GM23248 (cell line): ENCODE measurements around the gene FER1L5. TPM values are rescaled to one million over a fixed set of nuclear protein-coding genes. Genes with fewer than 3 reads are reported as not detected.

Source experiments
- DNase-seq: peaks from one replicate; pipeline ENCODE4 v3.0.0-alpha.2; 2015
- H2AFZ ChIP-seq: fragments of 200-600 bp; sonication (generic); 2 replicates; pipeline ENCODE4 v1.6.1; 2016; ENCODE audit warnings: antibody characterized with exemption
- H3F3A ChIP-seq: fragments of 200-600 bp; sonication (generic); 2 replicates; pipeline ENCODE4 v1.6.1; 2016; ENCODE audit warnings: mild to moderate bottlenecking, antibody characterized with exemption, mixed run types; ENCODE audit not compliant: insufficient read depth
- H3K27ac ChIP-seq: fragments of 200-600 bp; sonication (generic); 2 replicates; pipeline ENCODE4 v1.5.1; 2016; ENCODE audit warnings: mild to moderate bottlenecking
- H3K27me3 ChIP-seq: fragments of 200-600 bp; sonication (generic); replicated peaks from 2 replicates; pipeline ENCODE4 v1.6.1; 2016; ENCODE audit warnings: mild to moderate bottlenecking; ENCODE audit not compliant: insufficient read depth
- H3K36me3 ChIP-seq: fragments of 200-600 bp; sonication (generic); 2 replicates; pipeline ENCODE4 v1.6.1; 2016; ENCODE audit warnings: low read depth, mild to moderate bottlenecking
- H3K4me1 ChIP-seq: fragments of 200-600 bp; sonication (generic); 2 replicates; pipeline ENCODE4 v1.6.1; 2016; ENCODE audit warnings: mild to moderate bottlenecking; ENCODE audit not compliant: insufficient read depth
- H3K4me2 ChIP-seq: fragments of 200-600 bp; sonication (generic); one replicate; pipeline ENCODE4 v1.6.1; 2016; ENCODE audit warnings: mild to moderate bottlenecking; ENCODE audit not compliant: unreplicated experiment
- H3K4me3 ChIP-seq: fragments of 200-600 bp; sonication (generic); 2 replicates; pipeline ENCODE4 v1.5.1; 2016; ENCODE audit warnings: mild to moderate bottlenecking
- H3K79me2 ChIP-seq: fragments of 200-600 bp; sonication (generic); 2 replicates; pipeline ENCODE4 v1.6.1; 2016; ENCODE audit warnings: mild to moderate bottlenecking; ENCODE audit not compliant: insufficient read depth
- H3K9ac ChIP-seq: fragments of 200-600 bp; sonication (generic); 2 replicates; pipeline ENCODE4 v1.6.1; 2016; ENCODE audit warnings: mild to moderate bottlenecking
- H3K9me2 ChIP-seq: fragments of 200-600 bp; sonication (generic); 2 replicates; pipeline ENCODE4 v1.6.1; 2016; ENCODE audit warnings: mixed run types, mild to moderate bottlenecking, moderate library complexity; ENCODE audit not compliant: insufficient read depth
- H3K9me3 ChIP-seq: fragments of 200-600 bp; sonication (generic); one replicate; pipeline ENCODE4 v1.6.1; 2017; ENCODE audit warnings: low read depth
- H4K20me1 ChIP-seq: fragments of 200-600 bp; sonication (generic); 2 replicates; pipeline ENCODE4 v1.6.0; 2016; ENCODE audit not compliant: insufficient read depth
- EZH2 ChIP-seq: fragments of 200-600 bp; sonication (generic); IDR thresholded peaks from 2 replicates; pipeline ENCODE4 v1.6.1; 2018; ENCODE audit warnings: antibody characterized with exemption, mild to moderate bottlenecking; ENCODE audit not compliant: insufficient read depth, poor library complexity, severe bottlenecking
- EZH2phosphoT487 ChIP-seq: fragments of 200-600 bp; sonication (generic); IDR thresholded peaks from 2 replicates; pipeline ENCODE4 v1.6.1; 2018; ENCODE audit warnings: antibody characterized with exemption, moderate library complexity, mild to moderate bottlenecking, low read depth; ENCODE audit not compliant: insufficient read depth
- WGBS, 2 experiments: methylation state at CpG; one replicate each; pipeline ENCODE4 v1.1.6; 2015 to 2017; ENCODE audit warnings: low lambda C conversion rate in 2 of 2, low coverage in 1 of 2; ENCODE audit errors: missing lambda C conversion rate in 2 of 2; 5-methylcytosine and 5-hydroxymethylcytosine counted together
- in situ Hi-C: fragments of 300-500 bp; cut with MboI; formaldehyde crosslinking; loops from 2 replicates; pipeline ENCODE4 v1.15.0; 2020
- polyA plus RNA-seq: library from polyadenylated mRNA; unstranded; fragments of >200 nt; fragmentation: Nextera tagmentation; extraction: Ambion mirVana; gene quantifications from 2 replicates; pipeline ENCODE4 v1.2.1, GENCODE V29; 2016
- total RNA-seq: library from RNA; depleted of rRNA; stranded (reverse); fragments of >200 nt; shearing (Covaris generic); gene quantifications from 2 replicates; pipeline ENCODE4 v1.2.3, GENCODE V29; 2014

The FER1L5 gene
- total and polyA plus RNA-seq, 2 experiments from 2014 or later, result under 0.01 to 0.08 TPM

DNA sequence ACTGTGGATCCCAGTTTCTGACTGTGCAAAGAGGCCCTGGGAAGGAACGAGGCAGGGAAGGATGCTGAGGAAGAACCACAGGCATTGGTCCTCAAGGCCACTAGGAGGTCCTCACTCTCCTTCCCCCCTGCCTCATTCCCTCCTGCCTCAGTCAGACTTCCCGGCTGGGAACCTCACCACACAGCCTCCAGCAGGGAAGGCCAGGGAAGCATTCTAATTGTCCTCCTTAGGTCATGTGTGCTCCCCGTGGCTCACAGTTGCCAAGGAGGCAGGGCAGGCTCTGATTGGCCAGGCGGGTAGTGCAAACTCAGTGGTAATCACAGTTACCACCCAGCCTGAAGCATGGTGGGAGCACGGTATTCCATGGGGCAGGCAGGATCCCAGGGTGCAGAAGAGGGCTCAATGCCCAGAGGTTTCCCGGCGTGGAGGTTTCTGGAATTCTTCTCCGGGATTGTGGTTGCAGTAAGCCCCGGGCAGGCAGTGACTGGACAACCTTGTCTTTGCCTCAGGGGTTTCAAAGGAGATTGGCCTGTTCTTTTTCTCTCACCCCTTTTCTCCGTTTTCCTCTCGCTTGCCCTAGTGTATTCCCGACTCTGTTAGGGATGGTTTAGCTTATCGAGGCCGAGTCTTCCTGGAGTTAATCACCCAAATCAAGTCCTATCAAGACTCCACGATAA lies 27.1 kb downstream of the FER1L5 start:
- H3K4me2 ChIP-seq, result no peak overlapping the region
- no peak overlapping the region for H3K4me3 ChIP-seq
- no peaks in the 10 kb centered on the region for H3K79me2 ChIP-seq
- WGBS, 2 experiments, result 68 to 71% methylated on average over 15 of the region's 15 CpGs
- in situ Hi-C loops, result no loop called here
- no peak for TF ChIP-seq EZH2phosphoT487
- no peaks in the 10 kb centered on the region for H3K27me3 ChIP-seq
- no peaks in the 10 kb centered on the region for H3K9me3 ChIP-seq
- peaks cover 11% of the 10 kb centered on the region; the same call in 1 of the 2 replicates for H3K4me1 ChIP-seq
- DNase-seq, result no peak
- H3F3A ChIP-seq, result peaks cover 11% of the 10 kb centered on the region
- no peaks in the 10 kb centered on the region for H3K9me2 ChIP-seq
- no peak overlapping the region for H3K9ac ChIP-seq
- no peak overlapping the region for H3K27ac ChIP-seq
- H3K36me3 ChIP-seq, result no peaks in the 10 kb centered on the region
- no peak overlapping the region for H2AFZ ChIP-seq
- H4K20me1 ChIP-seq, result no peaks in the 10 kb centered on the region

DNA sequence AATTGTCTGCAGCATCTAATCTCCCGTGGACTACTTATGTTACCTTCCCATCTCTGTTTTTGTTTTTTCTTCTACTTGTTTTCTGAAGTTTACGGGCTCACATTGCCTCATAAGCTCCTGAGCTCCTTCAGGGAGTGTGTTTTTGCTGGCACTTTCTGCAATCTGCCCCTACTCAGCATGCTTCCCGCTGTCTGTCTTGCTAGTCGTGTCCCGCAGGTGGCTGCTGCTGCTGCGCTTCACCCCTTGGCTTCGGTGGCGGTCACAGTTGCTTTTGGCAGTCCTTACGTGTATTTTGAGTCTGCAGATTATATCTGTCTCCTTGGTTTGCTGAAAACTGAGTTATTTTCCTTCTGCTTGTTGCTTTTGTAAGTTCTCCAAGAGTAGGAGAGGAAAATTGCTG lies 37.3 kb downstream of the FER1L5 start:
- Histone ChIP-seq H4K20me1 (no peaks in the 10 kb centered on the region), H3K9me3 (no peaks in the 10 kb centered on the region), H3K9me2 (no peaks in the 10 kb centered on the region), H3K27me3 (no peaks in the 10 kb centered on the region), H3K4me3 (no peak overlapping the region), H3F3A (no peaks in the 10 kb centered on the region), H3K27ac (no peak overlapping the region), H3K4me2 (no peak overlapping the region), H2AFZ (no peak overlapping the region), H3K9ac (no peak overlapping the region), H3K4me1 (no peaks in the 10 kb centered on the region), H3K79me2 (no peaks in the 10 kb centered on the region), H3K36me3 (no peaks in the 10 kb centered on the region)
- no peak for DNase-seq
- in situ Hi-C loops, result no loop called here
- TF ChIP-seq EZH2, result no peak
- no peak for TF ChIP-seq EZH2phosphoT487
- WGBS, 2 experiments, result 61 to 62% methylated on average over 9 of the region's 9 CpGs

DNA sequence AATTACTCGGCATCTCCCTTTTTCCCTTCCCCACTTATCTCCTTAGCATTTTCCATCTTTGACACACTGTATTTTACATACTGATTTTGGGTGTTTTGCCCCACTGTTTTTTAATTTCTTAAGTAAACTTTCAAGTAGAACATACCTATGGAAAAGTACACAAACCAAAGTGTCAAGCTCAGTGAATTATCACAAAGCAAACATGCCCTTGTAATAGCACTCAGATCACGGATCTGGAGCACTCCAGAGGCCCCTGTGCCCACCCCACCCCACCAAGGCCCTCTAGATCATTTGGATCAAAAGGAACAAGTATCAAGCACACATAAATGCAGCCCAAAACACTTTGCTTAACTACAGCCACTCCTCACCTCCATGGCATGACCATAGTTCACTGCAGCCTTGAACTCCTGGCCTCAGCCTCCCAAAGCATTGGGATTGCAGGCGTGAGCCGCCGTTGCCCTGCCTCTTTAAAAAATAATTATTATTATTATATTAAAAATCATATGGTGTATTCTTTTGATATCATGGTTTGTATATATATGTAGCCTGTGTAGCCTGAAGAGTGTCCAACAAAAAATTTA lies 38.1 kb downstream of the FER1L5 start:
- H3K27me3 ChIP-seq, result no peaks in the 10 kb centered on the region
- no peaks in the 10 kb centered on the region for H3K36me3 ChIP-seq
- no peaks in the 10 kb centered on the region for H4K20me1 ChIP-seq
- H3K9me2 ChIP-seq, result no peaks in the 10 kb centered on the region
- H3K9ac ChIP-seq, result no peak overlapping the region
- no peak overlapping the region for H2AFZ ChIP-seq
- TF ChIP-seq EZH2phosphoT487 (no peak), EZH2 (no peak)
- no peaks in the 10 kb centered on the region for H3F3A ChIP-seq
- 59 to 68% methylated on average over 5 of the region's 5 CpGs for WGBS, 2 experiments
- in situ Hi-C loops, result no loop called here
- no peaks in the 10 kb centered on the region for H3K79me2 ChIP-seq
- no peaks in the 10 kb centered on the region for H3K4me1 ChIP-seq
- H3K4me3 ChIP-seq, result no peak overlapping the region
- no peak for DNase-seq
- H3K4me2 ChIP-seq, result no peak overlapping the region
- no peak overlapping the region for H3K27ac ChIP-seq
- H3K9me3 ChIP-seq, result no peaks in the 10 kb centered on the region

DNA sequence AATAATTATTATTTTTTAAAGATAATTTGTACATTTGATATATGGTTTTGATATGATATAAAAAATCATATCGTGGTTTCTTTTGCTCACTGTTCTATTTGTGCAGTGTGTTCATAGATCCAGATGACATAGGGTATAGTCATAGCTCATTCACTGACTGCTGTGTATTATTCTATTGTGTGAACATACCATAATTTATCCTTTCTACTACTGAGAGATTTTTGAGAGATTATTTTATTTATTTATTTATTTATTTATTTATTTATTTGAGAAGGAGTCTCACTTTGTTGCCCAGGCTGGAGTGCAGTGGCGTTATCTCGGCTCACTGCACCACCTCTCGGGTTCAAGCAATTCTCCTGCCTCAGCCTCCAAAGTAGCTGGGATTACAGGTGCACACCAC lies 39.0 kb downstream of the FER1L5 start:
- in situ Hi-C loops, result no loop called here
- Histone ChIP-seq H3K36me3 (no peaks in the 10 kb centered on the region), H4K20me1 (no peaks in the 10 kb centered on the region), H3F3A (no peaks in the 10 kb centered on the region), H3K4me3 (no peak overlapping the region), H3K27me3 (no peaks in the 10 kb centered on the region), H3K4me2 (no peak overlapping the region), H2AFZ (no peak overlapping the region), H3K79me2 (no peaks in the 10 kb centered on the region), H3K9me3 (no peaks in the 10 kb centered on the region), H3K9me2 (no peaks in the 10 kb centered on the region), H3K9ac (no peak overlapping the region), H3K27ac (no peak overlapping the region), H3K4me1 (no peaks in the 10 kb centered on the region)
- TF ChIP-seq EZH2phosphoT487 (no peak), EZH2 (no peak)
- DNase-seq, result no peak
- WGBS, 2 experiments, result 83 to 85% methylated on average over 4 of the region's 4 CpGs
